SK-N-SH (cell line): ENCODE data around the gene HTRA3.

ENCODE experiments used
- CTCF ChIP-seq: fragments of 200-600 bp; sonication (generic); IDR thresholded peaks from 2 replicates; pipeline ENCODE4 v1.6.1; 2017; ENCODE audit warnings: antibody characterized with exemption, mild to moderate bottlenecking, moderate library complexity
- MXI1 ChIP-seq: IDR thresholded peaks from 2 replicates; pipeline ENCODE4 v1.6.1; 2012; ENCODE audit warnings: mild to moderate bottlenecking, low read depth, low read length, improper control_type of control experiment
- TEAD4 ChIP-seq: IDR thresholded peaks from 2 replicates; pipeline ENCODE4 v1.4.0; 2012; ENCODE audit warnings: mild to moderate bottlenecking, borderline replicate concordance; ENCODE audit not compliant: insufficient read depth
- USF2 ChIP-seq: fragments of 150-350 bp; IDR thresholded peaks from 2 replicates; pipeline ENCODE4 v1.6.1; 2017; ENCODE audit warnings: antibody characterized with exemption, low read length, low read depth, borderline replicate concordance
- TF ChIP-seq, protein P1 (sequence below): IDR thresholded peaks from 2 replicates; pipeline ENCODE4 v1.6.1; 2012; ENCODE audit warnings: mild to moderate bottlenecking, low read depth, low read length, moderate library complexity

DNA sequence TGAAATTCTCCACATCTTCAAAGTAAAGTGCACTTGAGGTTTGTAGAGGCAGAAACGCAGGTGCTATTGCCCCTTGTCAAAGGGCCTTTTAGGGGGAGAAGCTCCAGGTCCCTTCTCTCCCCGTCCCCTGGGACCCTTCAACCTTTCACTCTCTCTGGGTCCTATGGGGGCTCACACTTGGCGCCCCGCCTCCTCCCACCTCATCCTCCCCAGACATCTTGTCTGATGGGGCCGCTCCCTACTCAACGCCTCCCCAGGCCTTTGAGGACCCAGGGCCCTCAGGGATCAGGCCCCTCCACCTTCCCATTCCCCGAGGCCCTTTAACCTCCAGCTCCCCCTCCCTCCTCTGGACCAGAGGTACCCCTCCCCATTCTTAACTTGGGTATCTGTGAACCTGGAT is 1.3 kb upstream of the HTRA3 start:
- no peak for TF ChIP-seq CTCF
- no peak for TF ChIP-seq MXI1
- TF ChIP-seq, protein P1, sequence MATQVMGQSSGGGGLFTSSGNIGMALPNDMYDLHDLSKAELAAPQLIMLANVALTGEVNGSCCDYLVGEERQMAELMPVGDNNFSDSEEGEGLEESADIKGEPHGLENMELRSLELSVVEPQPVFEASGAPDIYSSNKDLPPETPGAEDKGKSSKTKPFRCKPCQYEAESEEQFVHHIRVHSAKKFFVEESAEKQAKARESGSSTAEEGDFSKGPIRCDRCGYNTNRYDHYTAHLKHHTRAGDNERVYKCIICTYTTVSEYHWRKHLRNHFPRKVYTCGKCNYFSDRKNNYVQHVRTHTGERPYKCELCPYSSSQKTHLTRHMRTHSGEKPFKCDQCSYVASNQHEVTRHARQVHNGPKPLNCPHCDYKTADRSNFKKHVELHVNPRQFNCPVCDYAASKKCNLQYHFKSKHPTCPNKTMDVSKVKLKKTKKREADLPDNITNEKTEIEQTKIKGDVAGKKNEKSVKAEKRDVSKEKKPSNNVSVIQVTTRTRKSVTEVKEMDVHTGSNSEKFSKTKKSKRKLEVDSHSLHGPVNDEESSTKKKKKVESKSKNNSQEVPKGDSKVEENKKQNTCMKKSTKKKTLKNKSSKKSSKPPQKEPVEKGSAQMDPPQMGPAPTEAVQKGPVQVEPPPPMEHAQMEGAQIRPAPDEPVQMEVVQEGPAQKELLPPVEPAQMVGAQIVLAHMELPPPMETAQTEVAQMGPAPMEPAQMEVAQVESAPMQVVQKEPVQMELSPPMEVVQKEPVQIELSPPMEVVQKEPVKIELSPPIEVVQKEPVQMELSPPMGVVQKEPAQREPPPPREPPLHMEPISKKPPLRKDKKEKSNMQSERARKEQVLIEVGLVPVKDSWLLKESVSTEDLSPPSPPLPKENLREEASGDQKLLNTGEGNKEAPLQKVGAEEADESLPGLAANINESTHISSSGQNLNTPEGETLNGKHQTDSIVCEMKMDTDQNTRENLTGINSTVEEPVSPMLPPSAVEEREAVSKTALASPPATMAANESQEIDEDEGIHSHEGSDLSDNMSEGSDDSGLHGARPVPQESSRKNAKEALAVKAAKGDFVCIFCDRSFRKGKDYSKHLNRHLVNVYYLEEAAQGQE, result no peak
- TF ChIP-seq USF2, result no peak
- no peak for TF ChIP-seq TEAD4
